ENCODE results near the gene PNPLA6.

PNPLA6 gene

GRCh38 chr19:7595466-7596133 is 60.1 kb downstream of the PNPLA6 start, which contains the start of gene CAMSAP3:
CAMSAP3 (plus strand) TSS chr19:7595863; CDS start chr19:7596003, 140 bp downstream.
- TF ChIP-seq CTCF (conservative IDR thresholded peaks at IDR 0.05; ENCODE audit: low read depth), result no peak
- H3K27ac ChIP-seq, result no peak within 1 kb of the TSS
- POLR2A ChIA-PET (ENCODE audit: low non-redundant PET), result no interaction called here
- CTCF ChIA-PET, result interaction anchor here (0.6 to 1.7 kb wide), 2 partner anchors 27 to 241 kb away, joined by 3 to 10 read pairs; no protein-coding TSS in a partner anchor
- DNase-seq (ENCODE audit: low spot score), result no peak

- H3K27ac ChIP-seq, result no peak overlapping the region
- no peak for TF ChIP-seq CTCF (conservative IDR thresholded peaks at IDR 0.05; ENCODE audit: low read depth)
- ChIA-PET CTCF (interaction anchor here (0.6 to 1.7 kb wide), 4 partner anchors 21 to 242 kb away, joined by 3 to 10 read pairs (median 4); no protein-coding TSS in a partner anchor), POLR2A (ENCODE audit: low non-redundant PET) (no interaction called here)
- DNase-seq (ENCODE audit: low spot score), result no peak
Measured at GRCh38 chr19:7596211-7596937, 60.9 kb downstream of the PNPLA6 start.

- TF ChIP-seq CTCF (conservative IDR thresholded peaks at IDR 0.05; ENCODE audit: low read depth), result no peak
- no peak overlapping the region for H3K27ac ChIP-seq
- ChIA-PET CTCF (interaction anchor here (0.6 to 1.6 kb wide), 3 partner anchors 30 to 202 kb away, joined by 3 to 5 read pairs (median 3); no protein-coding TSS in a partner anchor), POLR2A (ENCODE audit: low non-redundant PET) (interaction anchor here (0.6 kb wide), 1 partner anchor 32 kb away, joined by 3 read pairs; the partner anchor contains the start of genes PET100 and XAB2)
- DNase-seq (ENCODE audit: low spot score), result no peak
Measured at GRCh38 chr19:7597689-7598088, 62.2 kb downstream of the PNPLA6 start.

- ChIA-PET POLR2A (ENCODE audit: low non-redundant PET) (no interaction called here), CTCF (interaction anchor here (0.6 to 1.6 kb wide), 4 partner anchors 30 to 465 kb away, joined by 3 to 5 read pairs (median 3); no protein-coding TSS in a partner anchor)
- TF ChIP-seq CTCF (conservative IDR thresholded peaks at IDR 0.05; ENCODE audit: low read depth), result no peak
- no peak for DNase-seq (ENCODE audit: low spot score)
- H3K27ac ChIP-seq, result no peak overlapping the region
Measured at GRCh38 chr19:7598180-7598579, 62.7 kb downstream of the PNPLA6 start.

GRCh38 chr19:7600721-7601120 is 65.2 kb downstream of the PNPLA6 start:
- no peak for TF ChIP-seq CTCF (conservative IDR thresholded peaks at IDR 0.05; ENCODE audit: low read depth)
- POLR2A ChIA-PET (ENCODE audit: low non-redundant PET), result no interaction called here
- H3K27ac ChIP-seq, result no peak overlapping the region
- no peak for DNase-seq (ENCODE audit: low spot score)
- CTCF ChIA-PET, result no interaction called here

GRCh38 chr19:7602240-7602934 is 66.9 kb downstream of the PNPLA6 start:
- DNase-seq (ENCODE audit: low spot score), result no peak
- CTCF ChIA-PET, result no interaction called here
- no peak for TF ChIP-seq CTCF (conservative IDR thresholded peaks at IDR 0.05; ENCODE audit: low read depth)
- POLR2A ChIA-PET (ENCODE audit: low non-redundant PET), result no interaction called here
- H3K27ac ChIP-seq, result peak overlapping the region; percentile 9; the same call in 1 of the 2 replicates
